ENCODE data around the gene CLCN4. TPM values are rescaled to one million over a fixed set of nuclear protein-coding genes. Genes with fewer than 3 reads are reported as not detected.

The CLCN4 gene
- total RNA-seq, 6 donors from 2014 or later, result 5.2 to 26.3 (median 11.7) TPM

DNA sequence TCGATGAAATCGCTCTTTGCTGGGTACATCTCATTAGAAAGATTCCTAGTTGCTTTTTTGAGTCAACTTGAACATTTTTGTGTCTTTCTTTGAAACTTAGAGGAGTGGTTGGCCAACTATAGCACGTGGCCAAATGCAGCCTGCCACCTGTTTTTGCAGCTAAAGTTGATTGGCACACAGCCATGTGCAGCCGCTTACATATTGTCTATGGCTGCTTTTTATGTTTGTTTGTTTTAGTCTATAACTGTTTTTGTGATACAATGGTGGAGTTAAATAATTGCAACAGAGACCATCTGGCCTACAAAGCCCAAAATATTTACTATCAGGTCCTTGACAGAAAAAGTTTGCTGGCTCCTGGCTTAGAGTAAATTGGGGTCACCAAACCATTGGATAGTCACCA is 86.3 kb downstream of the CLCN4 start:
- no peaks in the 10 kb centered on the region for H3K36me3 ChIP-seq
- DNase-seq, result no peak
- H3K4me3 ChIP-seq, result no peak overlapping the region
- WGBS, 2 donors, result 58 to 73% methylated on average over 4 of the region's 4 CpGs
- H3K27me3 ChIP-seq, result no peaks in the 10 kb centered on the region
- no peak for ATAC-seq (ENCODE audit: low FRiP score in 2 of 2)
- H3K9me3 ChIP-seq, result no peaks in the 10 kb centered on the region
- H3K4me1 ChIP-seq, result no peaks in the 10 kb centered on the region
- no peak overlapping the region for H3K27ac ChIP-seq
- TF ChIP-seq EP300 (IDR thresholded peaks at IDR 0.05) (no peak), POLR2AphosphoS5 (IDR thresholded peaks at IDR 0.05) (no peak), POLR2A (IDR thresholded peaks at IDR 0.05) (no peak)
- TF ChIP-seq, protein P1, sequence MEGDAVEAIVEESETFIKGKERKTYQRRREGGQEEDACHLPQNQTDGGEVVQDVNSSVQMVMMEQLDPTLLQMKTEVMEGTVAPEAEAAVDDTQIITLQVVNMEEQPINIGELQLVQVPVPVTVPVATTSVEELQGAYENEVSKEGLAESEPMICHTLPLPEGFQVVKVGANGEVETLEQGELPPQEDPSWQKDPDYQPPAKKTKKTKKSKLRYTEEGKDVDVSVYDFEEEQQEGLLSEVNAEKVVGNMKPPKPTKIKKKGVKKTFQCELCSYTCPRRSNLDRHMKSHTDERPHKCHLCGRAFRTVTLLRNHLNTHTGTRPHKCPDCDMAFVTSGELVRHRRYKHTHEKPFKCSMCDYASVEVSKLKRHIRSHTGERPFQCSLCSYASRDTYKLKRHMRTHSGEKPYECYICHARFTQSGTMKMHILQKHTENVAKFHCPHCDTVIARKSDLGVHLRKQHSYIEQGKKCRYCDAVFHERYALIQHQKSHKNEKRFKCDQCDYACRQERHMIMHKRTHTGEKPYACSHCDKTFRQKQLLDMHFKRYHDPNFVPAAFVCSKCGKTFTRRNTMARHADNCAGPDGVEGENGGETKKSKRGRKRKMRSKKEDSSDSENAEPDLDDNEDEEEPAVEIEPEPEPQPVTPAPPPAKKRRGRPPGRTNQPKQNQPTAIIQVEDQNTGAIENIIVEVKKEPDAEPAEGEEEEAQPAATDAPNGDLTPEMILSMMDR (IDR thresholded peaks at IDR 0.05), result no peak

DNA sequence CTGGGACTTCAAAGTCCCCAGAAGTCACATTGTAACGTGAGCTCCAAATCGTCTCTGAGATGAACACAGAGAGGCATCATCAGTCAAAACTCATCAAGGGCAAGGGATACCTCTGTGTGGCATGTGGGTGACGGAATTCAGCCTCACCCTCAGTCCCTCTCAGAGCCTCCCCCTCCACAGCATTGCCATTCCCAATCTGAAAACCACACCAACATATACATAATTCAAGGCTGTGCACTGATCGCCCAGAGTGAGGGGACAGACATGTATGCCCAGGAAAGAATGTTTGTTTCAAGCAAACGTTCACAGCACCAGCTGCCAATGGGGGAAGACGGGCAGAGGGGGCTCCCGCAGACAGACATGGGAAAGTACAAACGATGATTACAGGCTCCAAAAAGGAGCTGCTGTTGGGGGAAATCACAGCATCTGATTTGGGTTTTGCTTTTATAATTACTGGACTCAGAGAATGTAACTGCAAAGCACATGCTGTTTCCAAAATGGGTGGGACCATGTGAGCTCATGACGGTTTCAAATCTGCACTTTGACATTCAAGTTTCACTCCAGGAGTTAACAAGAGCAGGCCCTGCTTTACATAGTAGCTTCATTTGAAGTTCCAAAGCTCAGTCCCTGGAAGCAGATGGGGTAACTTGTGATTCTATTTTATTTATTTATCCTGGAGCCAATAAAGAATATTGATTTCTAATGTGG is 88.3 kb downstream of the CLCN4 start:
- Histone ChIP-seq H3K9me3 (no peaks in the 10 kb centered on the region), H3K27ac (no peak overlapping the region), H3K4me3 (no peak overlapping the region), H3K27me3 (no peaks in the 10 kb centered on the region), H3K4me1 (no peaks in the 10 kb centered on the region), H3K36me3 (no peaks in the 10 kb centered on the region)
- no peak for DNase-seq
- 60 to 71% methylated on average over 8 to 9 of the region's 9 CpGs for WGBS, 2 donors
- no peak for TF ChIP-seq POLR2AphosphoS5 (IDR thresholded peaks at IDR 0.05)
- no peak for TF ChIP-seq EP300 (IDR thresholded peaks at IDR 0.05)
- TF ChIP-seq POLR2A (IDR thresholded peaks at IDR 0.05), result no peak
- TF ChIP-seq, protein P1 (IDR thresholded peaks at IDR 0.05), result no peak
- no peak for ATAC-seq (ENCODE audit: low FRiP score in 2 of 2)

DNA sequence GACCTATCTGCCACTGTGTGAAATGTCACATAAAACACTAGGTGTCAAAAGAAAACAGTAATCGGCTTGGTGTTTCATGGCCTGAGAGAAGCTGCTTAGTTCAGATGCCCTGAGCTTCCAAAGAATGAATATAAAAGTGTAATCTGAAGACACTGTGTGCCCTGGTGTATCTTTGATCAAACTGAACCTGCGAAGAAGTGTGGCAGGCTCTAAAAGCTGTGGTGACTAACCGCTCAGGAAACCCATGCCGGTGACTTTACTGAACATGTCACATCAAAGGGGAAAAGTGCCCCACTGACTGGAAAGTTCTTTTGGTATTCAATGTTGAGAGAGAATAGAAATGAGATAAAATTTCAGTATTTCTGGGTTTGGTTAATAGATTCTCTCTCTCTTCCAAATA is 89.1 kb downstream of the CLCN4 start:
- no peak overlapping the region for H3K27ac ChIP-seq
- ATAC-seq (ENCODE audit: low FRiP score in 2 of 2) (no peak), DNase-seq (no peak)
- no peaks in the 10 kb centered on the region for H3K36me3 ChIP-seq
- no peak overlapping the region for H3K4me3 ChIP-seq
- no peaks in the 10 kb centered on the region for H3K4me1 ChIP-seq
- TF ChIP-seq EP300 (IDR thresholded peaks at IDR 0.05) (no peak), POLR2A (IDR thresholded peaks at IDR 0.05) (no peak), POLR2AphosphoS5 (IDR thresholded peaks at IDR 0.05) (no peak)
- TF ChIP-seq, protein P1 (IDR thresholded peaks at IDR 0.05), result no peak
- WGBS, 2 donors, result 79 to 87% methylated on average over 4 of the region's 4 CpGs
- no peaks in the 10 kb centered on the region for H3K27me3 ChIP-seq
- H3K9me3 ChIP-seq, result no peaks in the 10 kb centered on the region

DNA sequence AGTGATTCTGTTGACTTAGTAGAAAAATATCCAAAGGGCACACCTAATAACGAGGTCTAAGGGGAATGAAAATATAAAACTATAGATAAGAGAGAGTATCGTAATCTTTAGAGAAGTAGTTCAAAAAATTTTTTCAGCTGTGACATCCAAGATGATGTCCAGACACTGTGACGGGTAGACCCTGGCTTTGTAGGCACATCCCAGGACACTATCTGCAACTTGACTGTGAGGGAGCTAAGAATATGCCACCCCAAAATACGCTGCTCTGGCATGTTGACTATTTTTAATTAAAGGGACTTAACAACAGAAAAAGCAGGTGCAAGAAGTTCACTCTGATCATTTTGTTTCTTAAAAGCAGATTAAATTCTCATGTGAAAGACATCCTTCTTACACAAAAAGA is 89.5 kb downstream of the CLCN4 start:
- ATAC-seq (ENCODE audit: low FRiP score in 2 of 2) (no peak), DNase-seq (no peak)
- Histone ChIP-seq H3K4me3 (no peak overlapping the region), H3K9me3 (no peaks in the 10 kb centered on the region), H3K4me1 (no peaks in the 10 kb centered on the region), H3K27me3 (no peaks in the 10 kb centered on the region), H3K36me3 (no peaks in the 10 kb centered on the region), H3K27ac (no peak overlapping the region)
- 75 to 82% methylated on average over 4 of the region's 4 CpGs for WGBS, 2 donors
- TF ChIP-seq POLR2AphosphoS5 (IDR thresholded peaks at IDR 0.05) (no peak), EP300 (IDR thresholded peaks at IDR 0.05) (no peak), POLR2A (IDR thresholded peaks at IDR 0.05) (no peak)
- TF ChIP-seq, protein P1 (IDR thresholded peaks at IDR 0.05), result no peak

DNA sequence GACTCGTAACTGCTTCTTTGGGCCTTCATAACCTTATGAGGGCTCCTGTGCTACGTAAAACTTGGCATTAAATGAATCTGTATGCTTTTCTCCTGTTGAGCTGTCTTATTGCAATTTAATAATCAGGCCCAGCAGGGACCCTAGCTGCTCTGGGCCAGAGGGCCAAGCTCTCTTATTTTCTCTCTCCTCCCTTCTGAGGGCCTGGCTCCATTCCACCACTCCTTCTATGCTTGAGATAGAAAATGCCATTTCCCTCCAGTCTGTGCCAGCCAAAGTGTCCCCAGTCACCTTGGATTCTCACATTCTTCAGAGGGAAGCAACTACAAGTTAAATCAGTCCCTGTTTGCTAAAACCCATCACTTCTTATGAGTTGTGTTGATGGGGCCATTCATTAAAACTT is 90.1 kb downstream of the CLCN4 start:
- no peak for DNase-seq

More for the DNA sequence above, 90.1 kb downstream of the CLCN4 start:
- 74 to 95% methylated on average over 2 of the region's 2 CpGs for WGBS, 2 donors
- TF ChIP-seq, protein P1 (IDR thresholded peaks at IDR 0.05), result no peak
- TF ChIP-seq POLR2AphosphoS5 (IDR thresholded peaks at IDR 0.05), result no peak
- TF ChIP-seq POLR2A (IDR thresholded peaks at IDR 0.05), result no peak
- no peak for TF ChIP-seq EP300 (IDR thresholded peaks at IDR 0.05)
- no peaks in the 10 kb centered on the region for H3K9me3 ChIP-seq
- no peaks in the 10 kb centered on the region for H3K36me3 ChIP-seq
- no peak overlapping the region for H3K27ac ChIP-seq
- no peak for ATAC-seq (ENCODE audit: low FRiP score in 2 of 2)
- H3K4me3 ChIP-seq, result no peak overlapping the region
- H3K27me3 ChIP-seq, result no peaks in the 10 kb centered on the region
- no peaks in the 10 kb centered on the region for H3K4me1 ChIP-seq

All from upper lobe of left lung (tissue), 6 donors.